Neural progenitor cell (in vitro differentiated cells): Measurements from ENCODE around the gene CCDC106. TPM values are rescaled to one million over a fixed set of nuclear protein-coding genes. Genes with fewer than 3 reads are reported as not detected.

ENCODE experiments used
- DNase-seq: peaks from one replicate; pipeline ENCODE4 v3.0.0-alpha.2; 2016; ENCODE audit warnings: low spot score
- H2AFZ ChIP-seq: fragments of 200-600 bp; sonication (generic); replicated peaks from 2 replicates; pipeline ENCODE4 v1.6.1; 2016; ENCODE audit warnings: antibody characterized with exemption
- H3F3A ChIP-seq: fragments of 200-600 bp; sonication (generic); 2 replicates; pipeline ENCODE4 v1.6.1; 2016; ENCODE audit warnings: antibody characterized with exemption, low read depth
- H3K27ac ChIP-seq: fragments of 200-600 bp; sonication (generic); 2 replicates; pipeline ENCODE4 v1.5.1; 2016; ENCODE audit warnings: mild to moderate bottlenecking
- H3K27me3 ChIP-seq: fragments of 200-600 bp; sonication (generic); 2 replicates; pipeline ENCODE4 v1.6.1; 2016; ENCODE audit warnings: mild to moderate bottlenecking, moderate library complexity
- H3K36me3 ChIP-seq: fragments of 200-600 bp; sonication (generic); 2 replicates; pipeline ENCODE4 v1.5.1; 2016
- H3K4me1 ChIP-seq: fragments of 200-600 bp; sonication (generic); 2 replicates; pipeline ENCODE4 v1.6.1; 2016; ENCODE audit warnings: mixed run types
- H3K4me2 ChIP-seq: fragments of 200-600 bp; sonication (generic); 2 replicates; pipeline ENCODE4 v1.6.1; 2016
- H3K4me3 ChIP-seq: fragments of 200-600 bp; sonication (generic); 2 replicates; pipeline ENCODE4 v1.5.1; 2016
- H3K79me2 ChIP-seq: fragments of 200-600 bp; sonication (generic); 2 replicates; pipeline ENCODE4 v1.6.1; 2016; ENCODE audit warnings: low read depth
- H3K9ac ChIP-seq: fragments of 200-600 bp; sonication (generic); 2 replicates; pipeline ENCODE4 v1.6.1; 2016
- H3K9me3 ChIP-seq: fragments of 200-600 bp; sonication (generic); 2 replicates; pipeline ENCODE4 v1.5.1; 2016; ENCODE audit warnings: low read depth
- H4K20me1 ChIP-seq: fragments of 200-600 bp; sonication (generic); 2 replicates; pipeline ENCODE4 v1.6.1; 2016; ENCODE audit warnings: low read depth
- H3K27ac Mint-ChIP-seq: 3 replicates; pipeline ENCODE4 v1.8.0; 2021; ENCODE audit warnings: mixed read lengths
- H3K27me3 Mint-ChIP-seq: 2 replicates; pipeline ENCODE4 v1.8.0; 2022; ENCODE audit warnings: low read depth, mild to moderate bottlenecking, inconsistent platforms, moderate library complexity, mixed read lengths; ENCODE audit not compliant: insufficient read depth
- H3K36me3 Mint-ChIP-seq: 3 replicates; pipeline ENCODE4 v1.8.0; 2021; ENCODE audit warnings: mixed read lengths
- H3K4me1 Mint-ChIP-seq: 3 replicates; pipeline ENCODE4 v1.8.0; 2021; ENCODE audit warnings: mixed read lengths
- H3K4me3 Mint-ChIP-seq: 3 replicates; pipeline ENCODE4 v1.8.0; 2021; ENCODE audit warnings: mild to moderate bottlenecking, moderate library complexity, mixed read lengths
- H3K9me3 Mint-ChIP-seq: 3 replicates; pipeline ENCODE4 v1.8.0; 2020; ENCODE audit warnings: mixed read lengths
- EZH2 ChIP-seq: fragments of 200-600 bp; sonication (generic); IDR thresholded peaks from 2 replicates; pipeline ENCODE4 v1.6.1; 2017; ENCODE audit warnings: antibody characterized with exemption, mild to moderate bottlenecking, moderate library complexity
- EZH2phosphoT487 ChIP-seq: fragments of 200-600 bp; sonication (generic); IDR thresholded peaks from 2 replicates; pipeline ENCODE4 v1.6.1; 2017; ENCODE audit warnings: antibody characterized with exemption
- total RNA-seq: library from RNA; depleted of rRNA; stranded (reverse); fragments of >200 nt; gene quantifications from 2 replicates; pipeline ENCODE4 v1.2.3, GENCODE V29; 2015; ENCODE audit warnings: low replicate concordance
- TF ChIP-seq, protein P1 (sequence below): fragments of 200-600 bp; sonication (generic); IDR thresholded peaks from 2 replicates; pipeline ENCODE4 v1.5.1; 2017; ENCODE audit warnings: antibody characterized with exemption, mild to moderate bottlenecking

Gene CCDC106
- total RNA-seq, 1 donor from 2014 or later = 7.6 TPM

DNA sequence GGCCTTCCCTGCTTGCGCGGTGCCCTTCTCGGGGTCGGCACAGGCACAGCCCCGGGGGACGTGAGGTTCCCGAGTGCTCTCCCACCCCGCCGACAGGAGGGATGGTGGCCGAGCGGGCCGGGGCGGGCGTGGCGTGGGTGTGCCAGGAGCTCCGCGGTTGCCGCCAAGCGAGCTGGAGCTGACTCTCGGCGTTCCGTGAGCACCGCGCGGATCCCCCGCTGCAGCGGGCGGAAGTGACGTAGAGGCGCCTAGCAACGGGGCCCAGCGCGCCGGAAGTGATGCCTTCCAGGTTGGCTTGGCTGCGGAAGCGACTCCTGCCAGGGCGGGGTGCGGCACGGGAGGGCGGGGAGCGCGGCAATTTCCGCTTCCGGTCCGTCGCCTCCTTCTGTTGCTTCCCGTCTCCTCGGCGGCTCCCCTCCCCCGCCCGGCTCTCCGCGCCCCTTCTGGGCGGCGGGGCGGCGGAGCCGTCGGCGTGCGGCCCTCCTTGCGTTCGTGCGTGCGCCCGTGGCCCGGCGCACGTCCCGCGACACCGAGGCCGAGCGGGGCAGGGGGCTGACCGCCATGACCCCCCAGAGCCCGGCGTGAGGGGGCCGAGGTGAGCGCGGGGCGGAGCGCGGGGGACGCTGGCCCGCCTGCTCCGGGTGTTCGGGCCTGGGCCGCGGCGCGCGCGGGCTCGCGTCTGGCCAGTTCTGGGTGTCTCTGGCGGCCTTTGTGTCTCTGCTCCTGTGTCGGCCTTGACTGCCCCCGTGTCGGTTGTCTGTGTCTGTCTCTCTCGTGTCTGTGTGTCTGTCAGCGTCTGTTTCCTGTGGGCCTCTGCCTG lies 27.0 kb downstream of the CCDC106 start, which contains the start of gene EPN1:
TSS of gene EPN1 (plus strand) at position 386 of the 820 bp plus-strand sequence. CDS start 3,402 bp downstream, outside the sequence.
- H3K36me3 ChIP-seq = no peaks in the 10 kb centered on the region
- TF ChIP-seq EZH2 (no peak), EZH2phosphoT487 (no peak)
- TF ChIP-seq, protein P1, sequence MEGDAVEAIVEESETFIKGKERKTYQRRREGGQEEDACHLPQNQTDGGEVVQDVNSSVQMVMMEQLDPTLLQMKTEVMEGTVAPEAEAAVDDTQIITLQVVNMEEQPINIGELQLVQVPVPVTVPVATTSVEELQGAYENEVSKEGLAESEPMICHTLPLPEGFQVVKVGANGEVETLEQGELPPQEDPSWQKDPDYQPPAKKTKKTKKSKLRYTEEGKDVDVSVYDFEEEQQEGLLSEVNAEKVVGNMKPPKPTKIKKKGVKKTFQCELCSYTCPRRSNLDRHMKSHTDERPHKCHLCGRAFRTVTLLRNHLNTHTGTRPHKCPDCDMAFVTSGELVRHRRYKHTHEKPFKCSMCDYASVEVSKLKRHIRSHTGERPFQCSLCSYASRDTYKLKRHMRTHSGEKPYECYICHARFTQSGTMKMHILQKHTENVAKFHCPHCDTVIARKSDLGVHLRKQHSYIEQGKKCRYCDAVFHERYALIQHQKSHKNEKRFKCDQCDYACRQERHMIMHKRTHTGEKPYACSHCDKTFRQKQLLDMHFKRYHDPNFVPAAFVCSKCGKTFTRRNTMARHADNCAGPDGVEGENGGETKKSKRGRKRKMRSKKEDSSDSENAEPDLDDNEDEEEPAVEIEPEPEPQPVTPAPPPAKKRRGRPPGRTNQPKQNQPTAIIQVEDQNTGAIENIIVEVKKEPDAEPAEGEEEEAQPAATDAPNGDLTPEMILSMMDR = no peak
- peaks cover 21% of the 10 kb centered on the region for H3K36me3 Mint-ChIP-seq
- peak within 1 kb of the TSS; percentile 85 for H3K27ac Mint-ChIP-seq
- H4K20me1 ChIP-seq = peaks cover 65% of the 10 kb centered on the region
- peaks cover 19% of the 10 kb centered on the region for H3K4me1 ChIP-seq
- peak within 1 kb of the TSS; percentile 56 for H3K27ac ChIP-seq
- DNase-seq = peak; percentile 100
- H3K27me3 Mint-ChIP-seq = peaks cover 12% of the 10 kb centered on the region
- no peaks in the 10 kb centered on the region for H3K9me3 ChIP-seq
- peak within 1 kb of the TSS; percentile 98 for H3K4me3 Mint-ChIP-seq
- peak within 1 kb of the TSS; percentile 84 for H3K9ac ChIP-seq
- peak within 1 kb of the TSS; percentile 70 for H3K4me3 ChIP-seq
- no peaks in the 10 kb centered on the region for H3K9me3 Mint-ChIP-seq
- H3K4me2 ChIP-seq = peak within 1 kb of the TSS; percentile 87
- H3F3A ChIP-seq = peaks cover 41% of the 10 kb centered on the region
- peaks cover 84% of the 10 kb centered on the region for H3K79me2 ChIP-seq
- peaks cover 36% of the 10 kb centered on the region for H3K4me1 Mint-ChIP-seq
- no peaks in the 10 kb centered on the region for H3K27me3 ChIP-seq
- peak within 1 kb of the TSS; percentile 23 for H2AFZ ChIP-seq

DNA sequence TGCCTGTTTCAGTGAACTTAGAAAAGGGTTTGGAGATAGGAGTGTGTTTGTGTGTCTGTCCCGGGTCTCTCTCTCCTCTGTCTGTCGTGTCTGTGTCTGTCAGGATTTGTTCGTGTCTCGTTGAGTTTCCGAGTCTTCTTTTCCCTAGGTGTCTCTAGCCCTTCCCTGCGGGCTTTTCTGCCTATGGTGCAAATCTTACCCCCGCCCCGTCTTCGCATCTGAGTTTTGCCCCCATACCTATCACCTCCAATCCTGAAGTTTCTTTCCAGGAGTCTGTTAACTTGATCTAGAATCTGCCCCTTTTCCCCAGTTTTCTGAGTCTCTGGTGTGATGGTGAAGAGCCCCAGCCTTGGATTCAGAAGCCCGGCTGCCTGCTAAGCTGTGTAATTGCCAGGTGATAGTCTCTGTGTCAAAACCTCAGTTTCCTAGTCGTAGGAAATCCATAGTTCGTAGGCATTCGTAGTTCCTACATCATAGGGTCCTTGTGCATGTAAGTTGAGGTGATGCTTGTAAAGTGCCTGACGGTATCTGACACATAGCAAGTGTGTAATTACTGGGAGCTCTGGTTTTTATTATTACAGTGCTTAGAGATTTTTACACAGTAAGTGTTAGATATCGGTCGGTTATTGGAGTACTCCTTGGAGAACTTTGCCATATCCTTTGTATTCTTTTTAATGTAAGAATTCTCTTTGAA lies 27.8 kb downstream of the CCDC106 start:
- Histone ChIP-seq H2AFZ (peak overlapping the region; percentile 23), H3K9me3 (no peaks in the 10 kb centered on the region), H3K4me2 (peak overlapping the region; percentile 83), H3K9ac (peak overlapping the region; percentile 84), H3K27ac (no peak overlapping the region), H4K20me1 (peaks cover 57% of the 10 kb centered on the region), H3K79me2 (peaks cover 76% of the 10 kb centered on the region), H3K4me3 (peak overlapping the region; percentile 70), H3K4me1 (peaks cover 19% of the 10 kb centered on the region), H3K36me3 (no peaks in the 10 kb centered on the region), H3F3A (peaks cover 35% of the 10 kb centered on the region), H3K27me3 (no peaks in the 10 kb centered on the region)
- TF ChIP-seq EZH2phosphoT487 (no peak), EZH2 (no peak)
- TF ChIP-seq, protein P1 = no peak
- peak overlapping the region; percentile 98 for H3K4me3 Mint-ChIP-seq
- DNase-seq = no peak
- H3K27me3 Mint-ChIP-seq = peaks cover 9% of the 10 kb centered on the region
- peaks cover 33% of the 10 kb centered on the region for H3K4me1 Mint-ChIP-seq
- H3K36me3 Mint-ChIP-seq = peaks cover 18% of the 10 kb centered on the region
- peak overlapping the region; percentile 78 for H3K27ac Mint-ChIP-seq
- H3K9me3 Mint-ChIP-seq = no peaks in the 10 kb centered on the region

DNA sequence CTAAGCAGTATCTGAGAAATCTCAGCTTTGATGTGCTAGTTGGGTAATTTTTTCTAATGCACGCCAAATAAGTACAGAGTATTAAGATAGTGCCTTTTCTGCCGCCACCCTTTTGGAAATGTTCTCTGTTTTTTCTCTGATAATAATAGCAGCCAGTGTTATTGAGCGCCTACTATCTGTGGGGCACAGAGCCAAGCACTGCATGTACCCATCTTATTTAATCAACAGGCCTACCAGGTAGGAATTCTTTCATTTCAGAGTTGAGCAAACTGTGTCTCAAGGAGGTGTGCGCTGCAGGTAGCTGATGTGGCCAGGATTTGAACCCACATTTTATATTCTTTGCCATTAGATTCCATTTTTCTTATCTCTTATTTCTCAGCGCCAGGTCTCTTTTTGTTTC lies 28.4 kb downstream of the CCDC106 start:
- no peaks in the 10 kb centered on the region for H3K36me3 ChIP-seq

More for the DNA sequence above, 28.4 kb downstream of the CCDC106 start:
- no peaks in the 10 kb centered on the region for H3K9me3 ChIP-seq
- H4K20me1 ChIP-seq = peaks cover 51% of the 10 kb centered on the region
- Mint-ChIP-seq H3K9me3 (no peaks in the 10 kb centered on the region), H3K4me1 (peaks cover 30% of the 10 kb centered on the region), H3K27ac (no peak overlapping the region), H3K4me3 (peak overlapping the region; percentile 98), H3K36me3 (peaks cover 14% of the 10 kb centered on the region), H3K27me3 (peaks cover 6% of the 10 kb centered on the region)
- H3K4me2 ChIP-seq = peak overlapping the region; percentile 83
- DNase-seq = no peak
- peaks cover 29% of the 10 kb centered on the region for H3F3A ChIP-seq
- peaks cover 19% of the 10 kb centered on the region for H3K4me1 ChIP-seq
- peak overlapping the region; percentile 84 for H3K9ac ChIP-seq
- TF ChIP-seq EZH2phosphoT487 = no peak
- TF ChIP-seq, protein P1 = no peak
- no peak for TF ChIP-seq EZH2
- no peak overlapping the region for H3K27ac ChIP-seq
- no peaks in the 10 kb centered on the region for H3K27me3 ChIP-seq
- peak overlapping the region; percentile 70 for H3K4me3 ChIP-seq
- H2AFZ ChIP-seq = no peak overlapping the region
- H3K79me2 ChIP-seq = peaks cover 71% of the 10 kb centered on the region
